Adrenal gland (tissue), 12 donors: ENCODE measurements around the gene LAMC2. TPM values are rescaled to one million over a fixed set of nuclear protein-coding genes. Genes with fewer than 3 reads are reported as not detected.

Experiments
- DNase-seq, 7 donors: peaks; one replicate each; pipeline ENCODE4 v3.0.0-alpha.2; 2019 to 2020
- H3K27ac ChIP-seq, 5 donors: fragments of 200-600 bp; sonication (generic) in 4 of 5; 1 replicate in 3 of 5; 2 replicates in 2 of 5; pipeline versions ENCODE4 v1.5.1 to v1.8.0; 2016 to 2020; ENCODE audit warnings: mild to moderate bottlenecking in 1 of 5
- H3K27me3 ChIP-seq: fragments of 200-600 bp; 2 replicates; pipeline ENCODE4 v1.8.0; 2021
- H3K36me3 ChIP-seq, 2 donors: fragments of 200-600 bp; replicated peaks in 1 of 2; 1 replicate in 1 of 2; 2 replicates in 1 of 2; pipeline versions ENCODE4 v1.5.1 to v1.8.0; 2018 to 2022
- H3K4me1 ChIP-seq, 2 donors: fragments of 200-600 bp; replicated peaks in 1 of 2; 1 replicate in 1 of 2; 2 replicates in 1 of 2; pipeline versions ENCODE4 v1.5.1 to v1.8.0; 2018 to 2021
- H3K4me3 ChIP-seq, 4 donors: fragments of 200-600 bp; sonication (generic) in 3 of 4; one replicate each; pipeline ENCODE4 v1.5.1; 2016 to 2018
- H3K9me3 ChIP-seq, 3 donors: fragments of 200-600 bp; sonication (generic) in 1 of 3; replicated peaks in 1 of 3; 1 replicate in 2 of 3; 2 replicates in 1 of 3; pipeline versions ENCODE4 v1.5.1 to v1.8.0; 2016 to 2021
- CTCF ChIP-seq, 6 experiments: fragments of 450-650 bp in 4 of 6; fragments of 200-600 bp in 2 of 6; sonication (generic) in 1 of 6; IDR thresholded peaks; 1 replicate in 5 of 6; 2 replicates in 1 of 6; pipeline versions ENCODE4 v1.5.1 to v1.8.0; 2016 to 2021; ENCODE audit warnings: antibody characterized with exemption in 6 of 6, mild to moderate bottlenecking in 2 of 6, moderate library complexity in 1 of 6
- POLR2A ChIP-seq, 2 donors: fragments of 450-650 bp; IDR thresholded peaks; one replicate each; pipeline ENCODE4 v1.6.1; 2017; ENCODE audit warnings: antibody characterized with exemption in 2 of 2, mild to moderate bottlenecking in 2 of 2, moderate library complexity in 1 of 2
- WGBS, 4 donors: extraction: QIAGEN DNeasy Blood & Tissue Kit in 2 of 4; methylation state at CpG; one replicate each; pipeline versions ENCODE4 v1.1.5 to v1.1.7; 2013 to 2017; 5-methylcytosine and 5-hydroxymethylcytosine counted together
- intact Hi-C, 2 donors: fragments of 100-400 bp; cut with DNase I; formaldehyde crosslinking; loops; one replicate each; pipeline versions ENCODE4 v1.14.1 to v1.15.0; 2022 to 2023
- polyA plus RNA-seq, 3 donors: library from polyadenylated mRNA; stranded (reverse); fragments of 200-250 nt in 2 of 3; fragments of 350-450 nt in 1 of 3; fragmentation: Illumina TruSeq in 1 of 3; extraction: RNeasy Lipid Tissue Mini Kit (QIAGEN cat#74804) in 1 of 3; gene quantifications; one replicate each; pipeline ENCODE4 v1.2.3, GENCODE V29; 2013 to 2014
- total RNA-seq, 9 donors: library from RNA; depleted of rRNA in 4 of 9; stranded (reverse); fragments of >200 nt in 4 of 9; fragments of 120-200 nt in 1 of 9; fragmentation: NEBNext Ultra II Directional in 1 of 9; extraction: Animal tissue kit (Norgen Biotek cat#: 25700) in 1 of 9; gene quantifications; one replicate each; pipeline versions ENCODE4 v1.1.0 to v1.2.4, GENCODE V29; 2013 to 2023
- donor health status: healthy with polysubstance abuse.
- donor health status: Bipolar disorder and iron deficiency.
- donor health status: DM: yes; HTN: yes; CAD: no.
- donor health status: DM: no; HTN: no; CAD: no.
- donor health status: DM: no; HTN: no; CAD: no.
- donor health status: DM: yes; HTN: yes; CAD: no.

LAMC2 gene
- total and polyA plus RNA-seq, 12 donors = 0.04 to 1.4 (median 0.16) TPM; not detected in 1

- H3K36me3 ChIP-seq = no peaks in the 10 kb centered on the region
- no peaks in the 10 kb centered on the region for H3K4me1 ChIP-seq
- H3K27me3 ChIP-seq = no peaks in the 10 kb centered on the region
- 81 to 96% (median 89%) methylated on average over 3 of the region's 3 CpGs for WGBS, 4 donors
- H3K9me3 ChIP-seq = no peaks in the 10 kb centered on the region
- no peak overlapping the region for H3K27ac ChIP-seq
- TF ChIP-seq CTCF (IDR thresholded peaks at IDR 0.05) (no peak), POLR2A (IDR thresholded peaks at IDR 0.05) (no peak)
- DNase-seq = no peak
- H3K4me3 ChIP-seq = no peak overlapping the region
- intact Hi-C loops = no loop called here
Measured at GRCh38 chr1:183163316-183163715, 22.7 kb upstream of the LAMC2 start.

- no peak overlapping the region for H3K27ac ChIP-seq
- no peak for DNase-seq
- intact Hi-C loops = no loop called here
- H3K4me3 ChIP-seq = no peak overlapping the region
- H3K36me3 ChIP-seq = no peaks in the 10 kb centered on the region
- 69 to 84% (median 80%) methylated on average over 1 of the region's 1 CpG for WGBS, 4 donors
- no peak for TF ChIP-seq POLR2A (IDR thresholded peaks at IDR 0.05)
- no peak for TF ChIP-seq CTCF (IDR thresholded peaks at IDR 0.05)
- no peaks in the 10 kb centered on the region for H3K27me3 ChIP-seq
- no peaks in the 10 kb centered on the region for H3K9me3 ChIP-seq
- no peaks in the 10 kb centered on the region for H3K4me1 ChIP-seq
Measured at GRCh38 chr1:183164340-183164739, 21.7 kb upstream of the LAMC2 start.

GRCh38 chr1:183164963-183165362 is 21.1 kb upstream of the LAMC2 start:
- Histone ChIP-seq H3K4me1 (no peaks in the 10 kb centered on the region), H3K27ac (no peak overlapping the region), H3K27me3 (no peaks in the 10 kb centered on the region), H3K4me3 (no peak overlapping the region), H3K9me3 (no peaks in the 10 kb centered on the region), H3K36me3 (no peaks in the 10 kb centered on the region)
- TF ChIP-seq CTCF (IDR thresholded peaks at IDR 0.05) = no peak
- intact Hi-C loops = no loop called here
- 94 to 98% (median 95%) methylated on average over 4 of the region's 4 CpGs for WGBS, 4 donors
- no peak for DNase-seq

GRCh38 chr1:183165456-183165855 is 20.6 kb upstream of the LAMC2 start:
- Histone ChIP-seq H3K27ac (no peak overlapping the region), H3K36me3 (no peaks in the 10 kb centered on the region), H3K9me3 (no peaks in the 10 kb centered on the region), H3K27me3 (peaks cover 2% of the 10 kb centered on the region), H3K4me3 (no peak overlapping the region), H3K4me1 (no peaks in the 10 kb centered on the region)
- no peak for DNase-seq
- TF ChIP-seq POLR2A (IDR thresholded peaks at IDR 0.05) = no peak
- no peak for TF ChIP-seq CTCF (IDR thresholded peaks at IDR 0.05)
- intact Hi-C loops = no loop called here
- WGBS, 4 donors = 93 to 97% (median 96%) methylated on average over 2 of the region's 2 CpGs
